ENCODE measurements around the gene ZCCHC9.

Gene ZCCHC9

DNA sequence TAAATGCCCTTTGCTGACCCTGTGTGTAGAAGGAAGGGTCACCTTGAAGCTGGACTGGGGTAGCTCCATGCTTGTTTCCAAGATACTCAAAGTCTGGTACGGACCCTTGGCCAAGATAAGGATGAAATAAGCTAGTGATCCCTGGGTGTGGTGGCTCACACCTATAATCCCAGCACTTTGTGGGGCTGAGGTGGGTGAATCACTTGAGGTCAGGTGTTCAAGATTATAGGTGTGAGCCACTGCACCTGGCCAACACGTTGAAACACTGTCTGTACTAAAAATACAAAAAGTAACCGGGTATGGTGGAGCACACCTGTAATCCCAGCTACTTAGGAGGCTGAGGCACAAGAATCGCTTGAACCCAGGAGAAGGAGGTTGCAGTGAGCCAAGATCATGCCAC is 59.3 kb downstream of the ZCCHC9 start:
- FAIRE-seq = no peak

- no peak for FAIRE-seq
Measured at GRCh38 chr5:81361600-81361999, 60.2 kb downstream of the ZCCHC9 start.
